Tibial artery (tissue), 4 donors: ENCODE results near the gene NPNT.

Experiments used
- DNase-seq, 2 donors: peaks; one replicate each; pipeline ENCODE4 v3.0.0-alpha.2; 2019
- H3K27ac ChIP-seq, 2 donors: fragments of 200-600 bp; sonication (generic) in 1 of 2; 1 replicate in 1 of 2; 2 replicates in 1 of 2; pipeline ENCODE4 v1.5.1; 2018 to 2019; ENCODE audit warnings: mild to moderate bottlenecking in 1 of 2
- H3K27me3 ChIP-seq, 2 donors: fragments of 200-600 bp; sonication (generic) in 1 of 2; one replicate each; pipeline versions ENCODE4 v1.5.1 to v1.6.0; 2016 to 2019
- H3K36me3 ChIP-seq, 3 donors: fragments of 200-600 bp; sonication (generic) in 2 of 3; one replicate each; pipeline ENCODE4 v1.5.1; 2016 to 2019; ENCODE audit warnings: mild to moderate bottlenecking in 2 of 3
- H3K4me1 ChIP-seq, 4 donors: fragments of 200-600 bp; sonication (generic) in 2 of 4; 1 replicate in 3 of 4; 2 replicates in 1 of 4; pipeline ENCODE4 v1.5.1; 2016 to 2019
- H3K4me3 ChIP-seq, 2 donors: fragments of 200-600 bp; sonication (generic) in 1 of 2; 1 replicate in 1 of 2; 2 replicates in 1 of 2; pipeline ENCODE4 v1.5.1; 2018 to 2019; ENCODE audit warnings: mild to moderate bottlenecking in 2 of 2
- H3K9me3 ChIP-seq, 3 donors: fragments of 200-600 bp; sonication (generic) in 1 of 3; one replicate each; pipeline ENCODE4 v1.5.1; 2016 to 2019
- CTCF ChIP-seq, 2 experiments: fragments of 200-600 bp in 1 of 2; fragments of 450-650 bp in 1 of 2; IDR thresholded peaks; one replicate each; pipeline ENCODE4 v1.5.1; 2017 to 2019; ENCODE audit warnings: antibody characterized with exemption in 2 of 2, mild to moderate bottlenecking in 1 of 2, moderate library complexity in 1 of 2
- intact Hi-C: fragments of 100-400 bp; cut with DNase I; formaldehyde crosslinking; loops from one replicate; pipeline ENCODE4 v1.15.0; 2023; ENCODE audit warnings: low total_unique reads

NPNT gene

GRCh38 chr4:105936901-105937300 lies 41.6 kb downstream of the NPNT start:
- Histone ChIP-seq H3K4me3 (no peak overlapping the region), H3K36me3 (peaks cover 11 to 41% (median 26%) of the 10 kb centered on the region in 3 donors), H3K4me1 (no peaks in the 10 kb centered on the region), H3K27ac (no peak overlapping the region), H3K9me3 (no peaks in the 10 kb centered on the region), H3K27me3 (no peaks in the 10 kb centered on the region)
- DNase-seq, result no peak
- TF ChIP-seq CTCF (IDR thresholded peaks at IDR 0.05), result no peak
- intact Hi-C loops, result no loop called here

- no peaks in the 10 kb centered on the region for H3K9me3 ChIP-seq
- no peak for TF ChIP-seq CTCF (IDR thresholded peaks at IDR 0.05)
- H3K27me3 ChIP-seq, result no peaks in the 10 kb centered on the region
- H3K4me3 ChIP-seq, result no peak overlapping the region
- no peak overlapping the region for H3K27ac ChIP-seq
- DNase-seq, result no peak
- intact Hi-C loops, result no loop called here
- peaks cover 16 to 46% (median 35%) of the 10 kb centered on the region in 3 donors for H3K36me3 ChIP-seq
- H3K4me1 ChIP-seq, result no peaks in the 10 kb centered on the region
These were observed 42.5 kb downstream of the NPNT start for GRCh38 chr4:105937759-105938158.

GRCh38 chr4:105943234-105943633 lies 48.0 kb downstream of the NPNT start:
- intact Hi-C loops, result no loop called here
- DNase-seq, result no peak
- Histone ChIP-seq H3K9me3 (peaks cover 0 to 3% (median 0%) of the 10 kb centered on the region in 3 donors), H3K27me3 (no peaks in the 10 kb centered on the region), H3K36me3 (peaks cover 21 to 82% (median 53%) of the 10 kb centered on the region in 3 donors), H3K27ac (no peak overlapping the region), H3K4me3 (no peak overlapping the region), H3K4me1 (peaks cover 0 to 10% (median 2%) of the 10 kb centered on the region in 4 donors)
- TF ChIP-seq CTCF (IDR thresholded peaks at IDR 0.05), result no peak

GRCh38 chr4:105944540-105944939 lies 49.3 kb downstream of the NPNT start:
- H3K9me3 ChIP-seq, result peaks cover 0 to 3% (median 0%) of the 10 kb centered on the region in 3 donors
- H3K27me3 ChIP-seq, result no peaks in the 10 kb centered on the region
- TF ChIP-seq CTCF (IDR thresholded peaks at IDR 0.05), result no peak
- H3K36me3 ChIP-seq, result peaks cover 21 to 69% (median 41%) of the 10 kb centered on the region in 3 donors
- no peak overlapping the region for H3K27ac ChIP-seq
- no peak for DNase-seq
- intact Hi-C loops, result no loop called here
- peaks cover 0 to 10% (median 2%) of the 10 kb centered on the region in 4 donors for H3K4me1 ChIP-seq
- H3K4me3 ChIP-seq, result no peak overlapping the region

GRCh38 chr4:105946771-105947170 lies 51.5 kb downstream of the NPNT start:
- Histone ChIP-seq H3K4me3 (no peak overlapping the region), H3K4me1 (peaks cover 0 to 24% (median 2%) of the 10 kb centered on the region in 4 donors), H3K9me3 (peaks cover 0 to 3% (median 0%) of the 10 kb centered on the region in 3 donors), H3K27me3 (no peaks in the 10 kb centered on the region), H3K27ac (no peak overlapping the region), H3K36me3 (peaks cover 10 to 50% (median 30%) of the 10 kb centered on the region in 3 donors)
- no peak for DNase-seq
- intact Hi-C loops, result no loop called here
- TF ChIP-seq CTCF (IDR thresholded peaks at IDR 0.05), result no peak

- TF ChIP-seq CTCF (IDR thresholded peaks at IDR 0.05), result no peak
- H3K9me3 ChIP-seq, result peaks cover 0 to 3% (median 0%) of the 10 kb centered on the region in 3 donors
- peaks cover 0 to 45% (median 0%) of the 10 kb centered on the region in 4 donors for H3K4me1 ChIP-seq
- intact Hi-C loops, result no loop called here
- peak overlapping the region in 1 of 2 donors; percentile 36 for H3K27ac ChIP-seq
- H3K4me3 ChIP-seq, result no peak overlapping the region
- H3K36me3 ChIP-seq, result peaks cover 6 to 21% (median 14%) of the 10 kb centered on the region in 3 donors
- no peak for DNase-seq
- H3K27me3 ChIP-seq, result no peaks in the 10 kb centered on the region
These were observed 55.4 kb downstream of the NPNT start for GRCh38 chr4:105950701-105951100.
